Panc1 (cell line): Measurements from ENCODE around the gene IYD.

Experiments
- CTCF ChIP-seq: fragments of 450-650 bp; IDR thresholded peaks from 2 replicates; pipeline ENCODE4 v1.5.1; 2017; ENCODE audit warnings: mild to moderate bottlenecking
- POLR2AphosphoS5 ChIP-seq: IDR thresholded peaks from 2 replicates; pipeline ENCODE4 v1.6.1; 2012; ENCODE audit warnings: mild to moderate bottlenecking, low read depth, low read length, moderate library complexity
- REST ChIP-seq, 2 experiments: IDR thresholded peaks; 2 replicates each; pipeline ENCODE4 v1.6.1; 2011 to 2012; ENCODE audit warnings: low read depth in 2 of 2, control low read depth in 1 of 2, low read length in 1 of 2, mild to moderate bottlenecking in 1 of 2, moderate library complexity in 1 of 2; ENCODE audit not compliant: insufficient read depth in 1 of 2
- SIN3A ChIP-seq: IDR thresholded peaks from 2 replicates; pipeline ENCODE4 v1.6.1; 2012; ENCODE audit warnings: low read depth, mild to moderate bottlenecking, low read length, moderate library complexity, borderline replicate concordance; ENCODE audit not compliant: insufficient read depth

GRCh38 chr6:150322466-150322871, 46.3 kb upstream of the IYD start:
- TF ChIP-seq CTCF (no peak), REST (IDR thresholded peaks at IDR 0.05; ENCODE audit: insufficient read depth in 1 of 2, low read depth in 2 of 2, low read length in 1 of 2) (no peak), SIN3A (no peak), POLR2AphosphoS5 (no peak)
